Common myeloid progenitor, CD34-positive (primary cell): ENCODE measurements around the gene METTL6.
A peak's percentile ranks its signal among the peaks of the same experiment; 100 is the strongest.
"Not testable (repeated sequence)": the region's sequence is repeated elsewhere in the genome, so short reads cannot be mapped to it uniquely, and the experiment has no call there.

Experiments used
- CTCF ChIA-PET: fragments of 350-600 bp; sonication (Branson Sonifier 250); formaldehyde crosslinking; loops from one replicate; lab custom pipeline; 2021; ENCODE audit warnings: antibody characterized with exemption; lab: Charles Lee
- POLR2A ChIA-PET: fragments of 350-600 bp; sonication (Branson Sonifier 250); formaldehyde crosslinking; loops from one replicate; lab custom pipeline; 2021; ENCODE audit warnings: antibody characterized with exemption; lab: Charles Lee
- DNase-seq, 3 donors: peaks; one replicate each; pipeline versions ENCODE4 v3.0.0 to v3.0.0-alpha.2; 2013
- H3K27ac ChIP-seq, 2 experiments: 1 replicate in 1 of 2; 2 replicates in 1 of 2; pipeline ENCODE4 v1.7.0; 2013; ENCODE audit warnings: inconsistent platforms in 2 of 2, low read length in 2 of 2, mild to moderate bottlenecking in 2 of 2, low read depth in 1 of 2, moderate library complexity in 1 of 2; ENCODE audit not compliant: severe bottlenecking in 2 of 2, insufficient read depth in 1 of 2, poor library complexity in 1 of 2
- H3K27me3 ChIP-seq, 5 experiments: replicated peaks in 2 of 5; 1 replicate in 3 of 5; 2 replicates in 2 of 5; pipeline versions ENCODE4 v1.6.1 to v1.7.0; 2013; ENCODE audit warnings: low read length in 4 of 5, mild to moderate bottlenecking in 2 of 5, moderate library complexity in 2 of 5, inconsistent platforms in 1 of 5; ENCODE audit not compliant: insufficient read depth in 5 of 5, control insufficient read depth in 4 of 5
- H3K36me3 ChIP-seq, 4 experiments: 1 replicate in 2 of 4; 2 replicates in 2 of 4; pipeline versions ENCODE4 v1.6.1 to v1.7.0; 2013; ENCODE audit warnings: low read length in 3 of 4, control low read depth in 1 of 4, mild to moderate bottlenecking in 1 of 4; ENCODE audit not compliant: control insufficient read depth in 4 of 4, insufficient read depth in 4 of 4
- H3K4me1 ChIP-seq, 4 experiments: 1 replicate in 3 of 4; 2 replicates in 1 of 4; pipeline versions ENCODE4 v1.6.1 to v1.7.1; 2013; ENCODE audit warnings: low read length in 3 of 4, mild to moderate bottlenecking in 3 of 4, control low read depth in 1 of 4, inconsistent platforms in 1 of 4, moderate library complexity in 1 of 4; ENCODE audit not compliant: control insufficient read depth in 4 of 4, insufficient read depth in 4 of 4; ENCODE audit errors: control extremely low read depth in 1 of 4
- H3K4me3 ChIP-seq, 7 experiments: 1 replicate in 4 of 7; 2 replicates in 3 of 7; pipeline versions ENCODE4 v1.5.1 to v1.7.0; 2013; ENCODE audit warnings: mild to moderate bottlenecking in 7 of 7, low read length in 6 of 7, moderate library complexity in 6 of 7, inconsistent platforms in 2 of 7, low read depth in 2 of 7, control low read depth in 1 of 7; ENCODE audit not compliant: insufficient read depth in 4 of 7, control insufficient read depth in 1 of 7; ENCODE audit errors: extremely low read depth in 1 of 7
- H3K9me3 ChIP-seq, 5 experiments: 1 replicate in 4 of 5; 2 replicates in 1 of 5; pipeline versions ENCODE4 v1.6.1 to v1.7.1; 2013; ENCODE audit warnings: low read length in 4 of 5, mild to moderate bottlenecking in 2 of 5, inconsistent platforms in 1 of 5, low read depth in 1 of 5, moderate library complexity in 1 of 5; ENCODE audit not compliant: control insufficient read depth in 4 of 5, insufficient read depth in 2 of 5; ENCODE audit errors: control extremely low read depth in 1 of 5
- whole genome bisulfite sequencing: methylation state at CpG from one replicate; pipeline ENCODE4 v1.1.5; 2013; ENCODE audit not compliant: insufficient coverage; 5-methylcytosine and 5-hydroxymethylcytosine counted together

Gene METTL6

GRCh38 chr3:15377961-15378791 lies 49.2 kb downstream of the METTL6 start:
- Histone ChIP-seq H3K27ac (peak overlapping the region in 1 of 2 experiments; percentile 75), H3K36me3 (no peaks in the 10 kb centered on the region), H3K4me1 (peaks cover 0 to 7% (median 2%) of the 10 kb centered on the region in 4 experiments), H3K9me3 (no peaks in the 10 kb centered on the region), H3K4me3 (peak overlapping the region in 1 of 7 experiments; percentile 34), H3K27me3 (no peaks in the 10 kb centered on the region)
- CTCF ChIA-PET = interaction anchor here (1.0 to 6.7 kb wide), 9 partner anchors 11 to 175 kb away, joined by 3 to 135 read pairs (median 5); partner anchors contain the start of gene SH3BP5
- POLR2A ChIA-PET = interaction anchor here (1.0 kb wide), 1 partner anchor 23 kb away, joined by 3 read pairs; no protein-coding TSS in a partner anchor
- DNase-seq = peak; percentile 95 to 97 (median 96)
- WGBS = 4% methylated on average over 11 of the region's 16 CpGs

- WGBS = 97% methylated on average over 19 of the region's 22 CpGs
- H3K4me1 ChIP-seq = peaks cover 0 to 7% (median 2%) of the 10 kb centered on the region in 4 experiments
- no peak overlapping the region for H3K27ac ChIP-seq
- H3K9me3 ChIP-seq = no peaks in the 10 kb centered on the region
- no peak for DNase-seq
- ChIA-PET POLR2A (no interaction called here), CTCF (interaction anchor here (1.3 to 6.7 kb wide), 2 partner anchors 30 to 108 kb away, joined by 3 to 135 read pairs; no protein-coding TSS in a partner anchor)
- H3K4me3 ChIP-seq = no peak overlapping the region
- H3K27me3 ChIP-seq = no peaks in the 10 kb centered on the region
- no peaks in the 10 kb centered on the region for H3K36me3 ChIP-seq
These were observed 51.8 kb downstream of the METTL6 start for GRCh38 chr3:15375461-15376000.

GRCh38 chr3:15372918-15373317 lies 54.4 kb downstream of the METTL6 start:
- Histone ChIP-seq H3K4me3 (no peak overlapping the region), H3K4me1 (peaks cover 0 to 5% (median 3%) of the 10 kb centered on the region in 4 experiments), H3K9me3 (no peaks in the 10 kb centered on the region), H3K27ac (no peak overlapping the region), H3K36me3 (no peaks in the 10 kb centered on the region), H3K27me3 (no peaks in the 10 kb centered on the region)
- ChIA-PET POLR2A (no interaction called here), CTCF (interaction anchor here (0.7 to 1.4 kb wide), 2 partner anchors 9 to 106 kb away, joined by 3 read pairs; no protein-coding TSS in a partner anchor)
- no peak for DNase-seq
- 100% methylated on average over 3 of the region's 4 CpGs for WGBS

- peaks cover 0 to 7% (median 1%) of the 10 kb centered on the region in 4 experiments for H3K4me1 ChIP-seq
- no peak overlapping the region for H3K4me3 ChIP-seq
- CTCF ChIA-PET = interaction anchor here (1.2 to 1.6 kb wide), 2 partner anchors 11 to 100 kb away, joined by 3 to 4 read pairs; no protein-coding TSS in a partner anchor
- POLR2A ChIA-PET = no interaction called here
- DNase-seq = no peak
- H3K36me3 ChIP-seq = no peaks in the 10 kb centered on the region
- 100% methylated on average over 4 of the region's 6 CpGs for WGBS
- no peak overlapping the region for H3K27ac ChIP-seq
- no peaks in the 10 kb centered on the region for H3K27me3 ChIP-seq
- H3K9me3 ChIP-seq = no peaks in the 10 kb centered on the region
These were observed 58.7 kb downstream of the METTL6 start for GRCh38 chr3:15368561-15369135.

- CTCF ChIA-PET = interaction anchor here (1.4 to 2.1 kb wide), 2 partner anchors 10 to 99 kb away, joined by 4 to 12 read pairs; no protein-coding TSS in a partner anchor
- Histone ChIP-seq H3K9me3 (no peaks in the 10 kb centered on the region), H3K27me3 (no peaks in the 10 kb centered on the region), H3K4me3 (no peak overlapping the region), H3K27ac (no peak overlapping the region), H3K4me1 (peaks cover 0 to 7% (median 2%) of the 10 kb centered on the region in 4 experiments), H3K36me3 (no peaks in the 10 kb centered on the region)
- WGBS = no CpG with 5 or more reads among the region's 1 CpG
- DNase-seq = no peak
- POLR2A ChIA-PET = interaction anchor here (0.5 kb wide), 1 partner anchor 27 kb away, joined by 3 read pairs; no protein-coding TSS in a partner anchor
These were observed 60.3 kb downstream of the METTL6 start for GRCh38 chr3:15367059-15367458.

GRCh38 chr3:15364078-15364477 lies 63.3 kb downstream of the METTL6 start:
- WGBS = 86% methylated on average over 6 of the region's 6 CpGs
- H3K27ac ChIP-seq, H3K36me3 ChIP-seq, DNase-seq, H3K27me3 ChIP-seq, POLR2A ChIA-PET, H3K9me3 ChIP-seq, H3K4me3 ChIP-seq: not testable (repeated sequence)
- CTCF ChIA-PET = interaction anchor here (0.9 to 1.3 kb wide), 2 partner anchors 9 to 31 kb away, joined by 3 read pairs; no protein-coding TSS in a partner anchor
- peaks cover 10 to 21% (median 16%) of the 10 kb centered on the region in 4 experiments for H3K4me1 ChIP-seq
